Measurements from ENCODE around the gene CDK14.

- no peak for TF ChIP-seq POLR2A (IDR thresholded peaks at IDR 0.05; ENCODE audit: low read depth, low read length)
- no peak for TF ChIP-seq CTCF (IDR thresholded peaks at IDR 0.05; ENCODE audit: extremely low read depth in 1 of 2, insufficient read depth in 1 of 2, low read depth in 1 of 2, low read length in 2 of 2)
- no peak for TF ChIP-seq MAX (IDR thresholded peaks at IDR 0.05; ENCODE audit: insufficient read depth, insufficient read length)
- TF ChIP-seq EZH2 (IDR thresholded peaks at IDR 0.05; ENCODE audit: borderline replicate concordance, low read depth, low read length, severe bottlenecking) = no peak
- no peak for TF ChIP-seq FOS (IDR thresholded peaks at IDR 0.05; ENCODE audit: borderline replicate concordance, insufficient read depth, low read length)
- no peak for TF ChIP-seq JUN (IDR thresholded peaks at IDR 0.05; ENCODE audit: borderline replicate concordance, insufficient read depth, insufficient read length, low read depth)
- TF ChIP-seq POLR2AphosphoS5 (IDR thresholded peaks at IDR 0.05; ENCODE audit: insufficient read depth, low read depth, low read length) = no peak
- no peak for TF ChIP-seq MYC (IDR thresholded peaks at IDR 0.05; ENCODE audit: low read depth, low read length)
- no peak for TF ChIP-seq GATA2 (IDR thresholded peaks at IDR 0.05; ENCODE audit: insufficient read depth, insufficient read length, low read depth, low read length)
Measured at GRCh38 chr7:91109200-91109599, 513.1 kb downstream of the CDK14 start.
